OCI-LY7 (cell line): ENCODE measurements around the gene SLC25A45. TPM values are rescaled to one million over a fixed set of nuclear protein-coding genes. Genes with fewer than 3 reads are reported as not detected.

Source experiments
- BruUV-seq: library from RNA; stranded (reverse); fragments of 400-500 nt; replicated peaks from 2 replicates; lab custom pipeline; 2021; lab: Mats Ljungman, UMichigan
- CTCF ChIA-PET: fragments of 300-600 bp; sonication (Branson Sonifier 250); formaldehyde crosslinking; loops from one replicate; lab custom pipeline; 2022; ENCODE audit warnings: antibody characterized with exemption; ENCODE audit not compliant: unreplicated experiment; lab: Charles Lee
- POLR2A ChIA-PET: fragments of 300-600 bp; sonication (Branson Sonifier 250); formaldehyde crosslinking; loops from one replicate; lab custom pipeline; 2022; ENCODE audit warnings: antibody characterized with exemption; lab: Charles Lee
- DNase-seq: peaks from one replicate; pipeline ENCODE4 v3.0.0-alpha.2; 2015; ENCODE audit warnings: low spot score
- H2AFZ ChIP-seq: fragments of 200-600 bp; sonication (generic), shearing (Covaris generic); 2 replicates; pipeline ENCODE4 v1.6.1; 2014; ENCODE audit warnings: mild to moderate bottlenecking, antibody characterized with exemption, low read length, moderate library complexity
- H3K27ac ChIP-seq: fragments of 200-600 bp; sonication (generic); 2 replicates; pipeline ENCODE4 v1.5.1; 2014; ENCODE audit warnings: mixed run types, low read depth, mild to moderate bottlenecking, moderate library complexity, low read length, inconsistent platforms; ENCODE audit not compliant: poor library complexity, severe bottlenecking
- H3K36me3 ChIP-seq: fragments of 200-600 bp; sonication (generic); 2 replicates; pipeline ENCODE4 v1.6.1; 2014; ENCODE audit warnings: mild to moderate bottlenecking, antibody characterized with exemption, low read length, moderate library complexity, mixed read lengths; ENCODE audit not compliant: insufficient read depth
- H3K4me1 ChIP-seq: fragments of 200-600 bp; sonication (generic); 2 replicates; pipeline ENCODE4 v1.5.1; 2014; ENCODE audit warnings: mild to moderate bottlenecking, low read length; ENCODE audit not compliant: insufficient read depth, poor library complexity, severe bottlenecking
- H3K4me2 ChIP-seq: fragments of 200-600 bp; sonication (generic); 2 replicates; pipeline ENCODE4 v1.6.1; 2014; ENCODE audit warnings: mild to moderate bottlenecking, low read length
- H3K4me3 ChIP-seq: fragments of 200-600 bp; sonication (generic); 2 replicates; pipeline ENCODE4 v1.5.1; 2014; ENCODE audit warnings: mild to moderate bottlenecking, low read depth, low read length; ENCODE audit not compliant: poor library complexity, severe bottlenecking
- H3K79me2 ChIP-seq: fragments of 200-600 bp; sonication (generic); 2 replicates; pipeline ENCODE4 v1.6.1; 2016; ENCODE audit warnings: low read depth, mild to moderate bottlenecking, low read length, moderate library complexity, mixed read lengths; ENCODE audit not compliant: insufficient read depth
- H3K9me2 ChIP-seq: fragments of 200-600 bp; sonication (generic); 2 replicates; pipeline ENCODE4 v1.6.1; 2016; ENCODE audit warnings: mild to moderate bottlenecking, low read length, mixed read lengths; ENCODE audit not compliant: insufficient read depth
- H3K9me3 ChIP-seq: fragments of 200-600 bp; sonication (generic); 2 replicates; pipeline ENCODE4 v1.6.1; 2014; ENCODE audit warnings: mild to moderate bottlenecking, mixed run types, low read length, mixed read lengths
- H4K20me1 ChIP-seq: fragments of 200-600 bp; sonication (generic); 2 replicates; pipeline ENCODE4 v1.6.1; 2014; ENCODE audit warnings: mild to moderate bottlenecking, antibody characterized with exemption, low read length, moderate library complexity, mixed read lengths; ENCODE audit not compliant: insufficient read depth
- CTCF ChIP-seq: fragments of 200-600 bp; sonication (generic); conservative IDR thresholded peaks from 2 replicates; pipeline ENCODE4 v1.5.1; 2014; ENCODE audit warnings: mild to moderate bottlenecking, antibody characterized with exemption, low read length, moderate library complexity, mixed read lengths
- EZH2phosphoT487 ChIP-seq: fragments of 200-600 bp; sonication (generic); IDR thresholded peaks from 2 replicates; pipeline ENCODE4 v1.6.1; 2018; ENCODE audit warnings: low read depth, borderline replicate concordance, mild to moderate bottlenecking, mixed run types, antibody characterized with exemption, low read length, moderate library complexity, mixed read lengths
- intact Hi-C: fragments of 100-400 bp; cut with micrococcal nuclease; formaldehyde crosslinking; loops from one replicate; pipeline ENCODE4 v1.10.0; 2022; ENCODE audit not compliant: unreplicated experiment
- total RNA-seq, 2 experiments: library from RNA; depleted of rRNA in 1 of 2; stranded (reverse); fragments of >200 nt in 1 of 2; shearing (Covaris generic) in 1 of 2; gene quantifications; 2 replicates each; pipeline ENCODE4 v1.2.3, GENCODE V29; 2014 to 2022

SLC25A45 gene
- total RNA-seq, 2 experiments from 2014 or later: 7.0 to 20.7 TPM

- Histone ChIP-seq H3K9me2 (no peaks in the 10 kb centered on the region), H3K79me2 (peaks cover 90% of the 10 kb centered on the region), H4K20me1 (peaks cover 10% of the 10 kb centered on the region), H3K4me3 (peak overlapping the region; percentile 73), H3K9me3 (no peaks in the 10 kb centered on the region), H3K27ac (peak overlapping the region; percentile 97), H2AFZ (no peak overlapping the region), H3K4me2 (peak overlapping the region; percentile 91), H3K4me1 (peaks cover 96% of the 10 kb centered on the region), H3K36me3 (peaks cover 27% of the 10 kb centered on the region)
- CTCF ChIA-PET: no interaction called here
- BruUV-seq: TSS peak; percentile 88
- POLR2A ChIA-PET: interaction anchor here (0.7 to 1.7 kb wide), 7 partner anchors 11 to 68 kb away, joined by 3 to 18 read pairs (median 3); partner anchors contain the start of gene MALAT1
- intact Hi-C loops: no loop called here
- TF ChIP-seq CTCF (no peak), EZH2phosphoT487 (no peak)
- DNase-seq: peak; percentile 66
Observed at GRCh38 chr11:65430406-65431217, 48.2 kb upstream of the SLC25A45 start.

- POLR2A ChIA-PET: interaction anchor here (0.7 to 1.7 kb wide), 7 partner anchors 10 to 69 kb away, joined by 3 to 18 read pairs (median 3); partner anchors contain the start of gene MALAT1
- Histone ChIP-seq H3K4me2 (peak overlapping the region; percentile 91), H3K4me1 (peaks cover 89% of the 10 kb centered on the region), H3K36me3 (peaks cover 28% of the 10 kb centered on the region), H3K9me3 (no peaks in the 10 kb centered on the region), H3K9me2 (no peaks in the 10 kb centered on the region), H3K4me3 (peak overlapping the region; percentile 73), H3K79me2 (peaks cover 97% of the 10 kb centered on the region), H2AFZ (no peak overlapping the region), H3K27ac (peak overlapping the region; percentile 97), H4K20me1 (peaks cover 15% of the 10 kb centered on the region)
- CTCF ChIA-PET: no interaction called here
- no TSS peak for BruUV-seq
- TF ChIP-seq CTCF (no peak), EZH2phosphoT487 (no peak)
- intact Hi-C loops: no loop called here
- DNase-seq: peak; percentile 70
Observed at GRCh38 chr11:65429724-65430405, 47.4 kb upstream of the SLC25A45 start.
